ENCODE results near the gene LDLRAD2.

- TF ChIP-seq CTCF (IDR thresholded peaks at IDR 0.05) (no peak), POLR2A (IDR thresholded peaks at IDR 0.05) (no peak)
These were observed 1.5 kb downstream of the LDLRAD2 start for GRCh38 chr1:21813542-21813941.

Measured in Peyer's patch (tissue), 4 donors.